ENCODE data around the gene TRIO.

Gene TRIO

DNA sequence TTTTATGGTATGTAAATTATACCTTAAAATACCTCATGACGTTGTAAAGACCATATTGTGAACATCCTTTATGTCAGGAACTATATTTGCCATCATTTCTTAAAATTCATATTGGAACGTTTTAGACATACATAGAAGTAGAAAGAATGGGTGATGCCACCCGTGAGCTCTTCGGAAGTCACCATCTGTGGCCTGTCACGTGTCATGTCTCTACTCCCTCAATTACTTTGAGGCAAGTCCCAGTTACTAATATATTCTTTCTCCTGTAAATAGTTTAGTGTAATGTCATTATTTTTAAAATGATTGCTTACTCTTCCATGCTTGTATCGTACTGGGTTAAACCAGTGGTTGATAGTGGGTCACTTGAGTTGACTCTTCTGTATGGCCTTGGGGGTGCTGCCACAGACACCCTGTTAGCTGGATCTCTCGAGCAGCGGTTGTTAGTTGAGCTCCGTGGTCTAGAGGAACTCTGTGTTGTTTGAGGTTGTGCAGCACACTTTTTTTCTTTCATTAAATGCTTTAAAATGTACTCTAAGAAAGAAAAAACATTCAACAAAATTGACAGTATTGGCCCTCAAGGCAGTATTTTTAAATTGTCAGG is 66.2 kb downstream of the TRIO start:
- no peak for DNase-seq (ENCODE audit: low read depth)

- DNase-seq (ENCODE audit: low read depth), result no peak
Observed at GRCh38 chr5:14209836-14210235, 66.7 kb downstream of the TRIO start.

- DNase-seq (ENCODE audit: low read depth), result no peak
Observed at GRCh38 chr5:14210729-14211128, 67.6 kb downstream of the TRIO start.

- no peak for DNase-seq (ENCODE audit: low read depth)
Observed at GRCh38 chr5:14211818-14212803, 69.0 kb downstream of the TRIO start.

GRCh38 chr5:14212838-14213237 is 69.7 kb downstream of the TRIO start:
- no peak for DNase-seq (ENCODE audit: low read depth)

DNA sequence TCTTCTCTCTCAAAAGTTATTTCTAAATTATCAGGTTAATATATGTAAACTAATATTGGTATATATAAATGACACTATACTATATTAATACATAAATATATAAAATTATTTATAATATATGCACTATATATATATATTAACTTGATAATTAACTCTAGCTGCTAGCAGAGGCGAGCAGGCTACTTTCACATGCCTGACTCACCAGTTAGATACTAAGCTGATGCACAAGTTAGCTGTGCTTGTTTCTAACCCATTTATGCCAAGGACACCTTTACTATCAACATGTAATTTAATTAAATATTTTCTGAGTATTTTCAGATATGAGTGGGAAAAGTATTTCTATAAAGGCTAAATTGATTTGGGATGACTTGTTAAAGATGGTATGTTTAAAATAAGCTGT is 70.1 kb downstream of the TRIO start:
- DNase-seq (ENCODE audit: low read depth), result no peak

DNA sequence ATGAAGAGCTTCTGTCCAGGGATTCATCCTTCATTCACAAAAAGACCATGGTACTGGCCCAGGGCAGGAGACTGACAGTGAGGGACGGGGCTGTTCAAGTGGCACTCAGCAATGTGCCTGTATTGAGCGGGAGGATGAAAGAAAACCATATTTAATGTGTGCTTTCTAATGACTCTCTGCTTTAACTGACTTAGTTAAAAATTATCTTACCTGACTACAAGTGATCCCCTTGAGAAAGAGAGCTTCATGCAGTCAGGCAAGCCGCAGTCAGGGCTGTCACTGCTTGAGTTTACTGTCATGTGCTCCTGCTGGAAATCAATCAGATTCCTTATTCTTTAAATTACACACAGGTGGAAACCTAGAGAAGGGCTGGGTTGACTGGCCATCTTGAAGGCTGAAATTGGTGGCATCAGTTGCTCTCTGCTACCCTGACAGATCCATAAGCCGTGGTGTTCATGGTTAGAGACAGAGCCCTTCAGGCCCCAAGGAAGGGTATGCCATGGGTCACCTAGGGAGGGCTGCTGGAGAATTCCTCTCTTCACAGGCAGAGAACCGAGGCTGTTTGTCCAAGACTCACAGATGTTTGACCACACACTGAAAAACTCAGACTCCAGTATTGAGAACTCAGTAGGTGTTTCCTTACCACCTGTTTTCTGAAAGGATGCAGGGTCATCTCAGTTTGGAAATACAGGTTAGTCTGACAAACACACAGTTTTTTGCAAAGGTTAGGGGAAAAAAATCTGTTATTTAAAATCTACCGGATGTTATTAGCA is 70.9 kb downstream of the TRIO start:
- no peak for DNase-seq (ENCODE audit: low read depth)

GRCh38 chr5:14215901-14216300 is 72.8 kb downstream of the TRIO start:
- no peak for DNase-seq (ENCODE audit: low read depth)

GRCh38 chr5:14216372-14216771 is 73.2 kb downstream of the TRIO start:
- DNase-seq (ENCODE audit: low read depth), result no peak

DNA sequence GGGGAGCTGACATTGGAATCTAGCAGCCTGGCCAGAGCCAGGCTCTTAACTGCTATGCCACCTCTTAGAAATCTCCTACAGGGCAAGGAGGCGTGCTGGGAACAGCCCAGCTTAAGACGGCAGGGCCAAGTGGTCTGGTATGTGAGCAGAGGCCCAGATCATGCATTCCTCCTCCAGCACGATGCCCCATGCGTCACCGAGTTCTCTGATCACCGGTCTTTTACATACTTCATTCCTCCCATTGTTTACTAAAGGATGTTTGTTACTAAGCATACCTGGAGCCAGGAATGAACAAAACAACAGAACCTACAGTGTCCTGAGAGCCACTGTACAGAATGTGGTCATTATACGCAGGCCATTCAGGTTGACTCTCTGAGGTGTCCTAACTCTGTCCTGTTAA is 73.8 kb downstream of the TRIO start:
- DNase-seq (ENCODE audit: low read depth), result no peak

DNA sequence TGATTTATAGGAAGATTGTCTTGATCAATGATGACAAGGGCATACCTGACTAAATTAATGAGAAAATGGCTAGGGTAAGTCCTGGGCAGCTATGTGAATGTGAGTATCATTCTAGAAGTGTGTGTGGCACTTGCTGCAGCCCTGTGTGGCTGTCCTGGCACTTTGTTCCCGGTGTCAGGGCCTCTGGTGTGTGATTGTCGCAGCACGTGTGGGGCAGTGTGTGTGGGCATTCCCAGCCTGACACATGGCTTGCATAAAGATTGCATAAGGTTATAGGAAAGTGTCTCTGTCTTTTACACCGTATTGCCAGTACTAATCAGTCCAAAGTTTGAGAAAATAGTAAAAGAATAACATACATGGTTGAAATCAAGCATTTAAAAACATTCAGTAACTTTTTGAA is 74.4 kb downstream of the TRIO start:
- no peak for DNase-seq (ENCODE audit: low read depth)

- DNase-seq (ENCODE audit: low read depth), result no peak
Observed at GRCh38 chr5:14218011-14218410, 74.9 kb downstream of the TRIO start.

- DNase-seq (ENCODE audit: low read depth), result no peak
Observed at GRCh38 chr5:14218480-14218879, 75.3 kb downstream of the TRIO start.

GRCh38 chr5:14218897-14219573 is 75.9 kb downstream of the TRIO start:
- no peak for DNase-seq (ENCODE audit: low read depth)

- no peak for DNase-seq (ENCODE audit: low read depth)
Observed at GRCh38 chr5:14219800-14220512, 76.8 kb downstream of the TRIO start.

DNA sequence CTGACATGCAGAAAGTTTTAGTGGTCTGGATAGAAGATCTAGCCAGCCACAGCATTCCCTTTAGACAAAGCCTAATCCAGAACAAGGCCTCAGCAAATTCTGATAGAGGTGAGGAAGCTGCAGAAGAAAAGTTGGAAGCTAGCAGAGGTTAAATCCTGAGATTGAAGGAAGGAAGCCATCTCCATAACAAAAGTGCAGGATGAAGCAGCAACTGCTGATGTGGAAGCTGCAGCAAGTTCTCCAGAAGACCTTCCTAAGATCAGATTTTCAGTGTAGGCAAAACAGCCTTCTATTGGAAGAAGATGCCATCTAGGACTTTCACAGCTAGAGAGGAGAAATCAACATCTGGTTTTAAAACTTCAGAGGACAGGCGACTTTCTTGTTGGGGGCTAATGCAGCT is 77.5 kb downstream of the TRIO start:
- no peak for DNase-seq (ENCODE audit: low read depth)

DNA sequence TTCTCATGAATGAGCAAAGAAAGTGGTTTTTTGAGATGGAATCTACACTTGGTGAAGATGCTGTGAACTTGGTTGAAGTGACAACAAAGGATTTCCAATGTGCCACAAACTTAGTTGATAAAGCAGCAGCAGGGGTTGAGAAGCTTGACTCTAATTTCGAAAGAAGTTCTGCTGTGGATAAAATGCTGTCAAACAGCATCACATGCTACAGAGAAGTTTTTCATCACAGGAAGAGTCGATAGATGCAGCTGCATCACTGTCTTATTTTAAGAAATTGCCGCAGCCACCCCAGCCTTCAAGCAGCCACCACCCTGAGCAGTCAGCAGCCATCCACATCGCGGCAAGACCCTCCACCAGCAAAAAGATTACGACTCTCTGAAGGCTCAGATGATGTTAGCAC is 78.6 kb downstream of the TRIO start:
- no peak for DNase-seq (ENCODE audit: low read depth)

DNA sequence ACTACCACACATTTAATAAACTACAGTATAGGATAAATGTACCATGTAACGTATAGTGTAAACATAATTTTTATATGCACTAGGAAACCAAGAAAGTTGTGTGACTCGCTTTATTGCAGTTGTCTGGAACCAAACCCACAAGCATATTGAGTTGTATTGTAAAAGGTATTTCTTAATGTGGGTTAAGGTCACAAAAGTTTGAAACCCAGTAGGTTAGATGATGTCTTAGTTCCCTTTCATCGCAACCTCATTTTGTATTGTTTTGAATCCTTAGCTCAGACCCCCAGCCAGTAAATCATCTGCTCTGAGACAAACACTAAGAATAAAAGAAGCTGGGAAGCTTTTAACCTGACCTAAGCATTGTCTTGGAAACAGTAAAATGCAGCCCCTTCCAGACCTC is 79.1 kb downstream of the TRIO start:
- no peak for DNase-seq (ENCODE audit: low read depth)

- DNase-seq (ENCODE audit: low read depth), result no peak
Observed at GRCh38 chr5:14223372-14223771, 80.2 kb downstream of the TRIO start.

DNA sequence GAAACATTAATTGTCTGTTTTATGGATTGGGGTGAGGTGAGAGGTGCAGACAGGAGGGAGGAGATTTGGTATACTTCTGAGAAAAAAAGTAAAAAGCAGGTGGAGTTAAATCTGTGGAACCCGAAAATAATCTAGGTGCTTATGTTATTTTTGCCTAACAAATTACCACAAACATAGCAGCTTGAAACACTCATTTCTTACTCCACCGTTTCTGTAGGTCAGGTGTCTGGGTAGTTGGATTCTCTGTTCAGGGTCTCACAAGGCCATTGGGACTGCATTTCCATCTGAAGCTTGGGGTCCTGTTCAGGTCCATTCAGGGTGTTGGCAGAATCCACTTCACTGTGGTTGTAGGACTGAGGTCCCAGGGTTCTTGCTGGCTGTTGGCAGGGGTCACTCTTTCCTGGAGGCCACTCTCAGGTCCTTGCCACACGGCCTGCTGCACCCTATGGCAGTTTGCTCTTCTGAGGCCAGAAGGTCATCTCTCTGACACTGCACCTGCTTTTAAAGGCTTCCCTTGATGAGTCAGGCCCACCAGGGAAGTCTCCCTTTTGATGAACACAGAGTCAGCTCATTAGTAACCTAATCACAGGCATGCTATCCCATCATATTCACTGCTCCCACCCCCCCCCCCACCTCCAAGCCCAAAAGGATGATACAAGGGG is 82.2 kb downstream of the TRIO start:
- DNase-seq (ENCODE audit: low read depth), result no peak

DNA sequence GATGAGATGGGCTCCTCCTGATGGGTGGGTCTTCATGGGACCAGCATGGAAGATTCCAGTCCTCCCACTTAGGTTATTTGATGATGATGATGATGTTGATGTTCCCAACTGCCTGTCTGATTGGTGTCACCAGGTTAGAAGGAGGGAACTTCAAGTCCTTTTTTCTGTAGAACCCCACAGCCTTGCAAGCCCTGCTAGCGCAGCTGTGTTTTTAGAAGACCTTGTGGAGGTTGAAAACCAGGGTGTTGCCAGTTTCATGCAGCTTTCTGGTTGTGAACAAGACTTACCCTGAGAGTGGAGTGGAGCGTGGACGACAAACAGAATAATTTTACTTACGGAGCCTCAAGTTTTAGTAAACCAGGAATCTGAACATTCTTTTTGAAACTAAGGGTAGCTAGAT is 83.0 kb downstream of the TRIO start:
- no peak for DNase-seq (ENCODE audit: low read depth)

Measured in HS-5 (cell line).